Measurements from ENCODE around the gene C22orf23.

C22orf23 gene

DNA sequence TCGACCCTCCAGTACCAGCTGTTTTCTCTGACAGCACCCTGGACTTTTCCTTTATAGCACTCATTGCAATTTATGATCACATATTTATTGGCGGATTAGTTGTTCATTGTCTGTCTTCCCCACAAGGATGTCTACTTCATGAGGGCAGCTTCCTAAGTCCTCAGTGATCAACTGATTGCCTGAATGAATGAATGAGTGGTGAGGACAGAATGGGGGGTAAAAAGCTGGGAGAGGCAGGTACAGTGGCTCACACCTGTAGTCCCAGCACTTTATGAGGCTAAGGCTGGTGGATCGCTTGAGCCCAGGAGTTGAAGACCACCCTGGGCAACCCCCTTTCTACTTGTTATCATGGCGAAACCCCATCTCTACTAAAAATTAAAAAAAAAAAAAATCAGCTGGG, 42.1 kb upstream of the C22orf23 start:
- H3K4me3 ChIP-seq (ENCODE audit: low read length), result no peak overlapping the region
- DNase-seq (ENCODE audit: low read depth), result no peak
- TF ChIP-seq, protein P1, sequence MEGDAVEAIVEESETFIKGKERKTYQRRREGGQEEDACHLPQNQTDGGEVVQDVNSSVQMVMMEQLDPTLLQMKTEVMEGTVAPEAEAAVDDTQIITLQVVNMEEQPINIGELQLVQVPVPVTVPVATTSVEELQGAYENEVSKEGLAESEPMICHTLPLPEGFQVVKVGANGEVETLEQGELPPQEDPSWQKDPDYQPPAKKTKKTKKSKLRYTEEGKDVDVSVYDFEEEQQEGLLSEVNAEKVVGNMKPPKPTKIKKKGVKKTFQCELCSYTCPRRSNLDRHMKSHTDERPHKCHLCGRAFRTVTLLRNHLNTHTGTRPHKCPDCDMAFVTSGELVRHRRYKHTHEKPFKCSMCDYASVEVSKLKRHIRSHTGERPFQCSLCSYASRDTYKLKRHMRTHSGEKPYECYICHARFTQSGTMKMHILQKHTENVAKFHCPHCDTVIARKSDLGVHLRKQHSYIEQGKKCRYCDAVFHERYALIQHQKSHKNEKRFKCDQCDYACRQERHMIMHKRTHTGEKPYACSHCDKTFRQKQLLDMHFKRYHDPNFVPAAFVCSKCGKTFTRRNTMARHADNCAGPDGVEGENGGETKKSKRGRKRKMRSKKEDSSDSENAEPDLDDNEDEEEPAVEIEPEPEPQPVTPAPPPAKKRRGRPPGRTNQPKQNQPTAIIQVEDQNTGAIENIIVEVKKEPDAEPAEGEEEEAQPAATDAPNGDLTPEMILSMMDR (IDR thresholded peaks at IDR 0.05; ENCODE audit: insufficient read depth, low read depth, low read length, missing control alignments), result no peak

DNA sequence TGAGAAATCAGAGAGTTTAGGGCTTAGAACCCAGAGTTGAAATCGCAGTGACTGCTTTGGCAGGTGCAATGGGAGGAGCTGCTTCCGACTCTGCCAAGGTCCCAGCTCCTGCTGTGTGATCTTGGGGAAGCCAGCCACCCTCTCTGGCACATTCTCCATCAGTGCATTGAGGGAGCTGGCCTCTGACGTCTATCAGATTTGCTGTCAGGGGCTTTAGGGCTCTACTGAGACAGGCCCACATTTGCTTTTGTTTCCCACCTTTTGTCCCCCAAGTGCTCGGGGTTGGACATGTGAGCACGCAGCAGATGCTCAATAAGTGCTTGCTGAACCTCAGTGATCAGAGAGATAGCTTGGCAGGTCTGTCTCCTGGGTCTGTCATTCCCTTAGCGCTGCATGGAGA, 41.6 kb upstream of the C22orf23 start:
- TF ChIP-seq, protein P1 (IDR thresholded peaks at IDR 0.05; ENCODE audit: insufficient read depth, low read depth, low read length, missing control alignments), result no peak
- DNase-seq (ENCODE audit: low read depth), result no peak
- H3K4me3 ChIP-seq (ENCODE audit: low read length), result no peak overlapping the region

DNA sequence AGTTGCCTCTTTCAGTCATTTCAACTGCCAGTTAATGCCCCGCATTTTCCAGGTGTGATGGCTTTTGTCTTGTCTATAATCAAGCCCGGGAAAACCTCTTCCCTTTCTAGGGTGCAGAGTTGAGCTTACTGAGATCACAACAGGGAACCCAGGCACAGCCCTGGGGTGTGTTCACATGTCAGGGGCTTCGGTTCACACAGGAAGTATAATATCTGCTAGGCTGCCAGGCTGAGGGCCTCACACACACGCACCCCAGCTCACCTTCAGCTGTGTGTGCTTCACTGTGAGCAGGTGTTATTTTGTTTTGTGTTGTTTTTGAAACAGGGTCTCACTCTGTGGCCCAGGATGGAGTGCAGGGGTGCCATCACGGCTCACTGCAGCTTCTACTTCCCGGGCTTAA, 40.6 kb upstream of the C22orf23 start:
- no peak overlapping the region for H3K4me3 ChIP-seq (ENCODE audit: low read length)
- DNase-seq (ENCODE audit: low read depth), result no peak
- TF ChIP-seq, protein P1 (IDR thresholded peaks at IDR 0.05; ENCODE audit: insufficient read depth, low read depth, low read length, missing control alignments), result no peak

DNA sequence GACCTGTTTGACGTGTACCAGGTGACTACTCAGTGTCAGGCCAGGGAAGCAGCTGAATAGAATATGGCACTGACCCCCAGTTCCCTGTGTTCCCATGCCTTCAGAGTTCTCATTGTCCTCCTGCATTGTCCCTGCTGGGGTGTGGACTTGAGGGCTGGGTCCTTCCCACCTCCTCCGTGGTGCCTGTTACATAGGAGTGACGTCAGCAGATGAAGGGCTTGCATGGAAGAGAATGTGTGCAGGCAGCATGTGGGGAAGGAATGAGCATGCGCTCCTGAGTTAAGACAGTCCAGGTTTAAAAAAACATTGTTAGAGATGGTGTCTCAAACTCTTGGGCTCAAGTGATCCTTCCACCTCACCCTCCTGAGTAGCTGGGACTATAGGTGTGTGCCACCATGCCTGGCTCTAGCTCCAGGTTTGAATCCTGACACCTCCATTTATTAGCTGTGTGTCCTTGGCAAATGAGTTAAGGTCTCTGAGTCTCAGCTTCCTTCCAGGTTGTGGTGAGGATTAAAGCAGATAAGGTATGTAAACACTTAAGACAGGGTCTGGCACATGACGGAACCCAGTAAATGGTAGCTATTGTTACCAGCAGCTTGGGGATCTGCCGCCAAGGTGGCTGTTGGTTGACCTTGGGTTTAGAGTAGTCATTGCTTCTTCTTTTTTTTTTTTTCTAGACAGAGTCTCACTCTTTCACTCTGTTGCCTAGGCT, 38.5 kb upstream of the C22orf23 start:
- TF ChIP-seq, protein P1 (IDR thresholded peaks at IDR 0.05; ENCODE audit: insufficient read depth, low read depth, low read length, missing control alignments), result no peak
- H3K4me3 ChIP-seq (ENCODE audit: low read length), result no peak overlapping the region
- no peak for DNase-seq (ENCODE audit: low read depth)

DNA sequence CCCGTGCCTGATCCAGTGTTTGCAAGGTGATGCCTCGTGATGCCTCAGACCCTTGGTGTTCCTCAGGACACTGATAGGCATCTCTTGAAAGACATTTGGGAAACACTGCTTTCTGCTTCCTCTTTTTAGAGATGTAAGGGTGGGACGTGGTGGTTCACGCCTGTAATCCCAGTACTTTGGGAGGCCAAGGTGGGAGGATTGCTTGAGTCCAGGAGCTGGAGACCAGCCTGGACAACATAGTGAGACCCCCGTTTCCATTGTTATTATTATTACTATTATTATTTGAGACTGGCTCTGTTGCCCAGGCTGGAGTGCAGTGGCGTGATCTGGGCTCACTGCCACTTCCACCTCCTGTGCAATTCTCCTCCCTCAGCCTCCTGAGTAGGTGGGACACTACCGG, 37.5 kb upstream of the C22orf23 start:
- no peak for DNase-seq (ENCODE audit: low read depth)
- no peak overlapping the region for H3K4me3 ChIP-seq (ENCODE audit: low read length)
- TF ChIP-seq, protein P1 (IDR thresholded peaks at IDR 0.05; ENCODE audit: insufficient read depth, low read depth, low read length, missing control alignments), result no peak

DNA sequence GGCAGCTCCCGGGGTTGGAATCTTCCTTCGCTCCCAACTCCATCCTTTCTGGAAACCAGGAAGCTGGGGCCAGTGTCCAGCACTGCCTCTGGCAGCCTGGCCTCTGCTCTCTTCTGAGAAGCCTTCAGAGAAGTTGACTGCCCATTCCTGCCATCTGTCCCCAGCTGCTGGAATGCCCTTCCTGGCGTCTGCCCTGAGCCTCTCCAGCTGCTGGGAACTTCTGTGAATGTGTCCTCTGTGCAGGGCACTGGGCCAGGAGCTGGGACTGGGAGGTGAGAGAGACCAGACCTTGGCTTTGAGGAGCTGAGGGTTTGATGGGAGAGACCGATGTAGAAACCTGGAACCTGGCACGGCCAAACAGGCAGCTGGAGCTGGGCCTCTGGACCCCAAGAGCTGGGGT, 36.9 kb upstream of the C22orf23 start:
- H3K4me3 ChIP-seq (ENCODE audit: low read length), result no peak overlapping the region
- TF ChIP-seq, protein P1 (IDR thresholded peaks at IDR 0.05; ENCODE audit: insufficient read depth, low read depth, low read length, missing control alignments), result no peak
- no peak for DNase-seq (ENCODE audit: low read depth)

All from epithelial cell of esophagus (primary cell).